Panc1 (cell line): ENCODE data around the gene SNX24. TPM values are rescaled to one million over a fixed set of nuclear protein-coding genes. Genes with fewer than 3 reads are reported as not detected.

Experiments used
- ATAC-seq: fragments of 200-7000 bp; cut with Tn5 transposase; 2 replicates; pipeline ENCODE4 v1.9.1; 2020; ENCODE audit warnings: mild to moderate bottlenecking, moderate library complexity
- BruUV-seq: library from RNA; stranded (reverse); fragments of 400-500 nt; replicated peaks from 2 replicates; lab custom pipeline; 2021; lab: Mats Ljungman, UMichigan
- CTCF ChIA-PET: fragments of 300-600 bp; sonication (Branson Sonifier 250); formaldehyde crosslinking; loops from one replicate; lab custom pipeline; 2022; ENCODE audit warnings: antibody characterized with exemption; lab: Charles Lee
- POLR2A ChIA-PET: fragments of 300-600 bp; sonication (Branson Sonifier 250); formaldehyde crosslinking; loops from one replicate; lab custom pipeline; 2022; ENCODE audit warnings: antibody characterized with exemption; lab: Charles Lee
- DNase-seq: peaks from one replicate; pipeline ENCODE4 v3.0.0-alpha.2; 2010; ENCODE audit warnings: low read depth, low spot score
- H3K27ac ChIP-seq: 2 replicates; pipeline ENCODE4 v1.5.1; 2011; ENCODE audit warnings: mild to moderate bottlenecking, low read length, inconsistent platforms
- H3K27me3 ChIP-seq: fragments of 200-500 bp; sonication (Bioruptor generic); 2 replicates; pipeline ENCODE4 v1.6.0; 2014; ENCODE audit warnings: low read length, inconsistent platforms; ENCODE audit not compliant: control insufficient read depth, insufficient read depth
- H3K36me3 ChIP-seq: fragments of 200-500 bp; sonication (Bioruptor generic); 2 replicates; pipeline ENCODE4 v1.5.1; 2014; ENCODE audit warnings: inconsistent platforms, mild to moderate bottlenecking, low read length, moderate library complexity; ENCODE audit not compliant: control insufficient read depth, insufficient read depth
- H3K4me1 ChIP-seq: 2 replicates; pipeline ENCODE4 v1.5.1; 2011; ENCODE audit warnings: inconsistent platforms, mild to moderate bottlenecking, low read length, moderate library complexity; ENCODE audit not compliant: control insufficient read depth, insufficient read depth
- H3K4me3 ChIP-seq, 2 experiments: 2 replicates each; pipeline ENCODE4 v1.5.1; 2011 to 2012; ENCODE audit warnings: low read depth in 2 of 2, low read length in 2 of 2, mild to moderate bottlenecking in 2 of 2, inconsistent platforms in 1 of 2, moderate library complexity in 1 of 2
- H3K9me3 ChIP-seq: fragments of 200-500 bp; sonication (Bioruptor generic); 2 replicates; pipeline ENCODE4 v1.5.1; 2014; ENCODE audit warnings: low read depth, mild to moderate bottlenecking, inconsistent platforms, low read length, moderate library complexity; ENCODE audit not compliant: control insufficient read depth, insufficient read depth
- CTCF ChIP-seq: fragments of 450-650 bp; IDR thresholded peaks from 2 replicates; pipeline ENCODE4 v1.5.1; 2017; ENCODE audit warnings: mild to moderate bottlenecking
- POLR2AphosphoS5 ChIP-seq: IDR thresholded peaks from 2 replicates; pipeline ENCODE4 v1.6.1; 2012; ENCODE audit warnings: mild to moderate bottlenecking, low read depth, low read length, moderate library complexity
- REST ChIP-seq, 2 experiments: IDR thresholded peaks; 2 replicates each; pipeline ENCODE4 v1.6.1; 2011 to 2012; ENCODE audit warnings: low read depth in 2 of 2, control low read depth in 1 of 2, low read length in 1 of 2, mild to moderate bottlenecking in 1 of 2, moderate library complexity in 1 of 2; ENCODE audit not compliant: insufficient read depth in 1 of 2
- SIN3A ChIP-seq: IDR thresholded peaks from 2 replicates; pipeline ENCODE4 v1.6.1; 2012; ENCODE audit warnings: low read depth, mild to moderate bottlenecking, low read length, moderate library complexity, borderline replicate concordance; ENCODE audit not compliant: insufficient read depth
- TCF7L2 ChIP-seq: IDR thresholded peaks from 2 replicates; pipeline ENCODE4 v1.6.1; 2011; ENCODE audit warnings: mild to moderate bottlenecking, low read depth, low read length, inconsistent platforms
- in situ Hi-C: cut with HindIII; loops from 2 replicates; pipeline ENCODE4 v1.10.0; 2016; ENCODE audit warnings: low sequenced_read_pairs, low pct_unique_long_range_greater_than_20kb
- intact Hi-C: fragments of 100-400 bp; cut with micrococcal nuclease; formaldehyde crosslinking; loops from one replicate; pipeline ENCODE4 v1.10.0; 2022; ENCODE audit not compliant: unreplicated experiment
- total RNA-seq: library from RNA; stranded (reverse); gene quantifications from one replicate; pipeline ENCODE4 v1.2.1, GENCODE V29; 2021; ENCODE audit not compliant: unreplicated experiment

Gene SNX24
- total RNA-seq, 1 experiment from 2014 or later: 32.8 TPM

- ATAC-seq: no peak
- no peaks in the 10 kb centered on the region for H3K27me3 ChIP-seq
- intact Hi-C loops: no loop called here
- no peaks in the 10 kb centered on the region for H3K4me1 ChIP-seq
- no TSS peak for BruUV-seq
- H3K4me3 ChIP-seq: no peak overlapping the region
- H3K9me3 ChIP-seq: no peaks in the 10 kb centered on the region
- no peaks in the 10 kb centered on the region for H3K36me3 ChIP-seq
- in situ Hi-C loops: no loop called here
- DNase-seq: no peak
- H3K27ac ChIP-seq: no peak overlapping the region
- TF ChIP-seq CTCF (no peak), SIN3A (no peak), TCF7L2 (no peak), REST (IDR thresholded peaks at IDR 0.05; ENCODE audit: insufficient read depth in 1 of 2, low read depth in 2 of 2, low read length in 1 of 2) (no peak), POLR2AphosphoS5 (no peak)
- POLR2A ChIA-PET: no interaction called here
- CTCF ChIA-PET: no interaction called here
Observed at GRCh38 chr5:122870219-122870856, 24.9 kb downstream of the SNX24 start.

GRCh38 chr5:122871661-122872060 is 26.2 kb downstream of the SNX24 start:
- no peak for TF ChIP-seq REST (IDR thresholded peaks at IDR 0.05; ENCODE audit: insufficient read depth in 1 of 2, low read depth in 2 of 2, low read length in 1 of 2)
- ATAC-seq: no peak
- in situ Hi-C loops (no loop called here), intact Hi-C loops (no loop called here)
- Histone ChIP-seq H3K36me3 (no peaks in the 10 kb centered on the region), H3K4me3 (no peak overlapping the region), H3K27me3 (no peaks in the 10 kb centered on the region), H3K9me3 (no peaks in the 10 kb centered on the region), H3K27ac (no peak overlapping the region), H3K4me1 (no peaks in the 10 kb centered on the region)
- no peak for DNase-seq
- CTCF ChIA-PET: no interaction called here
- POLR2A ChIA-PET: no interaction called here
- BruUV-seq: no TSS peak
